ENCODE measurements around the gene STX3.

GRCh38 chr11:59770869-59771268 is 15.7 kb downstream of the STX3 start:
- no peak for TF ChIP-seq CTCF (IDR thresholded peaks at IDR 0.05; ENCODE audit: control extremely low read depth in 1 of 3, insufficient read depth in 1 of 3, low read depth in 1 of 3, low read length in 3 of 3)
- no peak for TF ChIP-seq POLR2AphosphoS5 (IDR thresholded peaks at IDR 0.05; ENCODE audit: low read depth, low read length)
- TF ChIP-seq CHD2 (IDR thresholded peaks at IDR 0.05; ENCODE audit: low read length), result no peak
- no peak for TF ChIP-seq EZH2 (IDR thresholded peaks at IDR 0.05; ENCODE audit: low read depth, low read length, severe bottlenecking)
- no peak for TF ChIP-seq POLR2A (IDR thresholded peaks at IDR 0.05; ENCODE audit: control extremely low read depth in 1 of 2, low read depth in 2 of 2, low read length in 2 of 2)
- TF ChIP-seq RBBP5 (IDR thresholded peaks at IDR 0.05; ENCODE audit: borderline replicate concordance, low read depth, low read length), result no peak

All from H1 (cell line).